ENCODE results near the gene PODXL2. TPM values are rescaled to one million over a fixed set of nuclear protein-coding genes. Genes with fewer than 3 reads are reported as not detected.

PODXL2 gene
- total RNA-seq, 2 donors from 2014 or later, result 12.6 to 20.8 TPM

DNA sequence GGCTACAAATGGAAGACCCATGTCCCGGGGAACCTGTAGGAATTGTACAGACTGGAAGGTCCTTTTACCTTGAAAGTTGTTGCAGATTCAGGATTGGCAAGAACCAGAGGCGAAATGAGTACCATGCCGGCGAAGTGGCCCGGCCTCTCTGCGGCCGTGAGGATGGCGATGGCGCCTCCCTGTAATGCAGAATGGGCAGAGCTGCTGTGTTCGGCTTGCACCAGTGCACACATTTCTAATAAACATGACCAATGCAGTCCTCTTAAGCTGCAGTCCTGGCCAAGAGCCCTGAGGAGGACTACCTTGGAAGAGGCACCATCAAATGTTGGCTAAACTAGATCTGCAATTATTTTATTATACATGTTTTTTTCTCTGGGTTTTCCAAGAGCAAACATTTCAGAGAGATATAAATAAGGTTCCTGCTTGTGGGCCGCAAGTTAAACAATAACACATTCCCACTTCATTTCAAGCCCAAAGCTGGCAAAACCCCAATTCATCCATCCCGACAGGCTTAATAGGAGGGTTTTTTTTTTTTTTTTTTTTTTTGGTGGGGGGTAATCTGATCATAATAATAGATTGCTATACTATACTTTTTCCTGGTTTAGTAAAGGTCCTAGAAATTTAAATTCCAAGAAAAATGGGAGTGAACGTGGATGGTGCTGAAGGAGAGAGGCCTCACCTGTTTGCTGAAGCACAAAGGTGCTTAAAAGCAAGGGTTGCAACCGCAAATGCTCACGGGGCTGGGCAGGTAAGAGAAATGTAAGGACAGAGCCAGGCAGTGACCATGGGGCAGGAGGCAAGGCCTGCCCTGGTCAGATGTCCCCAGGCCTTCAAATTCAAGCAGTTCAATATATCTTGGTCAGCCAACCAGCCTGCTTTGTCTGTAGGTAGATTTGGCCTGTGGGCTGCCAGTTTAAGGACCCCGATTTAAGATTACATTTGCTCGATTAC, 92.3 kb downstream of the PODXL2 start:
- DNase-seq, result peak in 1 of 2 donors; percentile 3
- intact Hi-C loops (cut with DNase I, micrococcal nuclease), result no loop called here
- peak; percentile 11 for ATAC-seq

DNA sequence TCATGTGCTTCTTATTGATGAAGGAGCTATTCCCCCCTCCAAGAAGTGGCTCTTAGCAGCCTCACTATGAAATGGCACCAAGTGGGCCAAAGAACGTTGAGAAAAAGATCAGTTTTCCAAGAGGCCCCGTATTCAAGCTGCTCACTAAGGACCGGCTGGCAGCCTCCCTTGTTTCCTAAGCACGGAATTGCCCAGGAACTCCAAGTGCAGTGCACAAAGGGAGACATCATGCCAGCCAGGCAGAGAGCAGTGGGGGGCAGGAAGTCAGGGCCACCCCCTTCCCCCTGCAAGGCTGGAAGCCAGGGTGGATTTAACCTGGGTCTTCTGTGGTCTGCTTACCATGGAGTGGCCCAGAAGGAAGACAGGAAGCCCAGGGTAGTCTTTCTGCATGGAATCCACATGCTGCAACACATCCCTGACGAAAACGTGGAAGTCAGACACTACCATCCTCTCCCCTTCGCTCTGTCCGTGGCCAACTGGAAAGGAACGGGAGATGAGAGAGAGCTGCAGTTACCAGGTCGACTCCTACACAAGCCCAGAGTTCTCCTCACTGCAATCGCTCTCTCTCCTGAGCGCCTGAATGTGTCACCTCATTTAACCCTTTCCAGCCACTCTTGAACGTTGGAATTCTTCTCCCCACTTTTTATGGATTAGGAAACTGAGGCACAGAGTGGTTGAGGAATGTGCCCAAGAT, 93.3 kb downstream of the PODXL2 start:
- ATAC-seq (no peak), DNase-seq (no peak)
- intact Hi-C loops (cut with DNase I, micrococcal nuclease), result no loop called here

Small RNAs within 50 kb of the gene (microRNA-seq; reads per million reads assigned to microRNA genes)
- 0 to 0.53 reads per million in 2 donors for gene MIR7976

Other genes with a start within 250 kb of the PODXL2 start
- 10 to 100 TPM; 21.9 to 25.7 TPM for gene TPRA1, start 38.5 kb upstream of the PODXL2 start, total RNA-seq
- 10 to 100 TPM; 10.4 to 16.4 TPM for gene MCM2, start 30.8 kb upstream of the PODXL2 start, total RNA-seq
- 10 to 100 TPM; 15.2 to 28.6 TPM for gene ABTB1, start 43.8 kb downstream of the PODXL2 start, total RNA-seq
- 100 to 1,000 TPM; 271 to 338 TPM for gene MGLL, start 193.3 kb downstream of the PODXL2 start, total RNA-seq